HFF-Myc (cell line): ENCODE data around the gene TMEM134.
"Not testable (repeated sequence)": the region's sequence is repeated elsewhere in the genome, so short reads cannot be mapped to it uniquely, and the experiment has no call there.

Experiments used
- DNase-seq: peaks from one replicate; pipeline ENCODE4 v3.0.0-alpha.2; 2011; ENCODE audit warnings: low read depth; ENCODE audit errors: extremely low read depth
- H3K4me3 ChIP-seq: replicated peaks from 2 replicates; pipeline ENCODE4 v1.5.1; 2011; ENCODE audit warnings: low read depth, mild to moderate bottlenecking, control low read depth, low read length
- CTCF ChIP-seq: IDR thresholded peaks from 2 replicates; pipeline ENCODE4 v1.5.1; 2012; ENCODE audit warnings: mild to moderate bottlenecking, low read depth, low read length, control low read depth; ENCODE audit errors: missing control alignments

Gene TMEM134

GRCh38 chr11:67482275-67482826 lies 13.3 kb upstream of the TMEM134 start:
- no peak for TF ChIP-seq CTCF
- no peak for DNase-seq
- H3K4me3 ChIP-seq = peak overlapping the region; percentile 57

GRCh38 chr11:67477344-67478050 lies 8.4 kb upstream of the TMEM134 start:
- H3K4me3 ChIP-seq, DNase-seq: not testable (repeated sequence)

GRCh38 chr11:67476692-67477091 lies 7.6 kb upstream of the TMEM134 start:
- not testable (repeated sequence) for DNase-seq, H3K4me3 ChIP-seq

- no peak overlapping the region for H3K4me3 ChIP-seq
- no peak for DNase-seq
- no peak for TF ChIP-seq CTCF
Observed at GRCh38 chr11:67472882-67473281, 3.8 kb upstream of the TMEM134 start.

- no peak for DNase-seq
- H3K4me3 ChIP-seq = no peak overlapping the region
- TF ChIP-seq CTCF = no peak
Observed at GRCh38 chr11:67470337-67471002, 1.4 kb upstream of the TMEM134 start.

- peak overlapping the region; percentile 55 for H3K4me3 ChIP-seq
- DNase-seq = no peak
- no peak for TF ChIP-seq CTCF
Observed at GRCh38 chr11:67469508-67469811, 409 bp upstream of the TMEM134 start.

- H3K4me3 ChIP-seq = peak overlapping the region; percentile 55
- no peak for DNase-seq
- TF ChIP-seq CTCF = no peak
Observed at GRCh38 chr11:67468456-67468758, 644 bp downstream of the TMEM134 start.

GRCh38 chr11:67468056-67468455 lies 995 bp downstream of the TMEM134 start:
- H3K4me3 ChIP-seq = peak overlapping the region; percentile 55
- TF ChIP-seq CTCF = no peak
- no peak for DNase-seq
